Measurements from ENCODE around the gene HSPB6.

Gene HSPB6

DNA sequence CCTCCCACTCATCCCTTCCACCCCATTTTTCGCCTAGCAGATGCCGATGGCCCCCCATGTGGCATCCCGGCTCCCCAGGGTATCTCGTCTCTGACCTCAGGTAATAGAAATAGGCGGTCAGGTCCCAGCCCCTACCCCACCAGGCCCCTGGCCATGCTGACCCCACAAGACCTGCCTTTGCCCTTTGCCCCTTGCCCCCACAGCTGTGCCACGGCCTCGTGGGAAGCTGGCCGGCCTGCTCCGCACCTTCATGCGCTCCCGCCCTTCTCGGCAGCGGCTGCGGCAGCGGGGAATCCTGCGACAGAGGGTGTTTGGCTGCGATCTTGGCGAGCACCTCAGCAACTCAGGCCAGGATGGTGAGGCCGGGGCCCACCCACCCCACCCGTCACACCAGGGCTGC is 23.9 kb upstream of the HSPB6 start:
- no peak overlapping the region for H3K4me3 ChIP-seq (ENCODE audit: insufficient read depth, low read length, poor library complexity, severe bottlenecking)
- no peaks in the 10 kb centered on the region for H3K9me3 ChIP-seq (ENCODE audit: insufficient read depth, low read length)
- H3K9ac ChIP-seq (ENCODE audit: low read length), result no peak overlapping the region
- H3F3A ChIP-seq (ENCODE audit: insufficient read depth), result no peaks in the 10 kb centered on the region
- H2AFZ ChIP-seq (ENCODE audit: low read depth, low read length, severe bottlenecking), result no peak overlapping the region
- no peak for TF ChIP-seq EZH2phosphoT487 (conservative IDR thresholded peaks at IDR 0.05; ENCODE audit: low read length)
- no peak overlapping the region for H3K4me2 ChIP-seq (ENCODE audit: low read depth, low read length, poor library complexity, severe bottlenecking)
- no peak overlapping the region for H3K27ac ChIP-seq (ENCODE audit: low read depth, low read length)
- no peaks in the 10 kb centered on the region; the same call in 1 of the 2 replicates for H3K79me2 ChIP-seq (ENCODE audit: insufficient read depth, low read length)
- no peaks in the 10 kb centered on the region for H3K36me3 ChIP-seq (ENCODE audit: low read length)
- no peaks in the 10 kb centered on the region for H3K27me3 ChIP-seq (ENCODE audit: low read length)
- H3K9me2 ChIP-seq (replicated peaks; ENCODE audit: insufficient read depth, low read length), result no peaks in the 10 kb centered on the region
- no peaks in the 10 kb centered on the region for H4K20me1 ChIP-seq (ENCODE audit: low read depth, low read length)

DNA sequence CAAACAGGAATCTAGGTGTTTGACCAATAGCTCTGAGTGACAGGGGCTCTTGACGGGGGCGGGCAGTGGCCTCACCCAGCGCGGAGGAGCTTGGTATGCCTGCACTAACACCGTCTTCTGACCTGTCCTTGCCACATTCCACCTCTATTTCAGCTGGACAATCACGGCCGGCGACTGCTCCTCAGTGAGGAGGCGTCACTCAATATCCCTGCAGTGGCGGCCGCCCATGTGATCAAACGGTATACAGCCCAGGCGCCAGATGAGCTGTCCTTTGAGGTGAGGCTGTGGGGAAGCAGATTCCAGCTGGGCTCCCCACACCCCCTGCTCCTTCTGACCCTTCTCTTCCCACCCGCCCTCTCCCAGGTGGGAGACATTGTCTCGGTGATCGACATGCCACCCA is 23.2 kb upstream of the HSPB6 start:
- no peaks in the 10 kb centered on the region; the same call in 1 of the 2 replicates for H3K79me2 ChIP-seq (ENCODE audit: insufficient read depth, low read length)
- no peak overlapping the region for H3K9ac ChIP-seq (ENCODE audit: low read length)
- no peaks in the 10 kb centered on the region for H3K27me3 ChIP-seq (ENCODE audit: low read length)
- no peak overlapping the region for H2AFZ ChIP-seq (ENCODE audit: low read depth, low read length, severe bottlenecking)
- no peaks in the 10 kb centered on the region for H4K20me1 ChIP-seq (ENCODE audit: low read depth, low read length)
- TF ChIP-seq, protein P1, sequence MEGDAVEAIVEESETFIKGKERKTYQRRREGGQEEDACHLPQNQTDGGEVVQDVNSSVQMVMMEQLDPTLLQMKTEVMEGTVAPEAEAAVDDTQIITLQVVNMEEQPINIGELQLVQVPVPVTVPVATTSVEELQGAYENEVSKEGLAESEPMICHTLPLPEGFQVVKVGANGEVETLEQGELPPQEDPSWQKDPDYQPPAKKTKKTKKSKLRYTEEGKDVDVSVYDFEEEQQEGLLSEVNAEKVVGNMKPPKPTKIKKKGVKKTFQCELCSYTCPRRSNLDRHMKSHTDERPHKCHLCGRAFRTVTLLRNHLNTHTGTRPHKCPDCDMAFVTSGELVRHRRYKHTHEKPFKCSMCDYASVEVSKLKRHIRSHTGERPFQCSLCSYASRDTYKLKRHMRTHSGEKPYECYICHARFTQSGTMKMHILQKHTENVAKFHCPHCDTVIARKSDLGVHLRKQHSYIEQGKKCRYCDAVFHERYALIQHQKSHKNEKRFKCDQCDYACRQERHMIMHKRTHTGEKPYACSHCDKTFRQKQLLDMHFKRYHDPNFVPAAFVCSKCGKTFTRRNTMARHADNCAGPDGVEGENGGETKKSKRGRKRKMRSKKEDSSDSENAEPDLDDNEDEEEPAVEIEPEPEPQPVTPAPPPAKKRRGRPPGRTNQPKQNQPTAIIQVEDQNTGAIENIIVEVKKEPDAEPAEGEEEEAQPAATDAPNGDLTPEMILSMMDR (IDR thresholded peaks at IDR 0.05; ENCODE audit: insufficient read depth, low read length, poor library complexity, severe bottlenecking), result no peak
- TF ChIP-seq EZH2phosphoT487 (conservative IDR thresholded peaks at IDR 0.05; ENCODE audit: low read length), result no peak
- no peak overlapping the region for H3K4me2 ChIP-seq (ENCODE audit: low read depth, low read length, poor library complexity, severe bottlenecking)
- H3K9me3 ChIP-seq (ENCODE audit: insufficient read depth, low read length), result no peaks in the 10 kb centered on the region
- H3K9me2 ChIP-seq (replicated peaks; ENCODE audit: insufficient read depth, low read length), result no peaks in the 10 kb centered on the region
- H3K4me3 ChIP-seq (ENCODE audit: insufficient read depth, low read length, poor library complexity, severe bottlenecking), result no peak overlapping the region
- no peaks in the 10 kb centered on the region for H3F3A ChIP-seq (ENCODE audit: insufficient read depth)
- H3K36me3 ChIP-seq (ENCODE audit: low read length), result no peaks in the 10 kb centered on the region
- no peak overlapping the region for H3K27ac ChIP-seq (ENCODE audit: low read depth, low read length)

DNA sequence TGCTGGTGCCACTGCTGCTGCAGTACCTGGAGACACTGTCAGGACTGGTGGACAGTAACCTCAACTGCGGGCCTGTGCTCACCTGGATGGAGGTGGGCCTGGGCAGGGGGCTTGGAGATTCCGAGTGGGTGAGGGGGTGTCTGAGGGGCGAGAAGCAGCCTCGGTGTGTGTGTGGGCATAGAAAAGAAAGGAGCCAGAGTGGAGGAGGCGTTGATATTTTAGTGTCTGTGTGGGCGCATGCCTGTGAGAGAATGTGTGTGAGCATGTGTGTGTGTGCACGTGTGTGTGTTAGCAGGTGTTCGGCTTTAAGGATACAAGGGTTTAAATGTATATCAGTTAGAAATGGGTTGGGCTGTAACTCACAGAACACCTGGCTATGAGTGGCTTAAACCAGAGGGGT is 22.2 kb upstream of the HSPB6 start:
- Histone ChIP-seq H3K27me3 (ENCODE audit: low read length) (no peaks in the 10 kb centered on the region), H3K4me3 (ENCODE audit: insufficient read depth, low read length, poor library complexity, severe bottlenecking) (no peak overlapping the region), H2AFZ (ENCODE audit: low read depth, low read length, severe bottlenecking) (no peak overlapping the region), H3K9ac (ENCODE audit: low read length) (no peak overlapping the region), H3K9me2 (replicated peaks; ENCODE audit: insufficient read depth, low read length) (no peaks in the 10 kb centered on the region), H3F3A (ENCODE audit: insufficient read depth) (no peaks in the 10 kb centered on the region; the same call in 1 of the 2 replicates), H3K36me3 (ENCODE audit: low read length) (no peaks in the 10 kb centered on the region), H3K4me2 (ENCODE audit: low read depth, low read length, poor library complexity, severe bottlenecking) (no peak overlapping the region), H3K79me2 (ENCODE audit: insufficient read depth, low read length) (no peaks in the 10 kb centered on the region; the same call in 1 of the 2 replicates), H3K27ac (ENCODE audit: low read depth, low read length) (no peak overlapping the region), H3K9me3 (ENCODE audit: insufficient read depth, low read length) (no peaks in the 10 kb centered on the region), H4K20me1 (ENCODE audit: low read depth, low read length) (no peaks in the 10 kb centered on the region)
- TF ChIP-seq, protein P1 (IDR thresholded peaks at IDR 0.05; ENCODE audit: insufficient read depth, low read length, poor library complexity, severe bottlenecking), result no peak
- no peak for TF ChIP-seq EZH2phosphoT487 (conservative IDR thresholded peaks at IDR 0.05; ENCODE audit: low read length)

DNA sequence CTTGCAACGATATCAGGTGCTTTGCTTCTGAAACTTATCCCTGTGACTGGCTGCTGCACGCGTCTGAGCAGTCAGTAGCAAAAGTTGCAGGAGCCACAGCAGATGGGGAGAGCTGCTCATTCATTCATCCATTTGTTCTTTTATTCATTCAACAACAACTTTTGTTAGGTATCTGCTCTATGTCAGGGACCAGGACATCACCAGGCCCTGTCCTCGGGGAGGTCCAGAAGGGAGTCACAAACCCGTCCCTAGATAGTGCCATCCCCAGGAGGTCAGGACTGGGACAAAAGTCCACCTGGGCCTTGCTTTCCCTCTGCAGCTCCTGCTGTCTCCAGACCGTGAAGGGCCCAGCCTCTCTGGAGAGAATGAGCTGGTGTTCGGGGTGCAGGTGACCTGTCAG is 21.1 kb upstream of the HSPB6 start:
- Histone ChIP-seq H3K79me2 (ENCODE audit: insufficient read depth, low read length) (no peaks in the 10 kb centered on the region; the same call in 1 of the 2 replicates), H3K4me3 (ENCODE audit: insufficient read depth, low read length, poor library complexity, severe bottlenecking) (no peak overlapping the region), H3K27ac (ENCODE audit: low read depth, low read length) (no peak overlapping the region), H3K4me2 (ENCODE audit: low read depth, low read length, poor library complexity, severe bottlenecking) (no peak overlapping the region), H3K9me2 (replicated peaks; ENCODE audit: insufficient read depth, low read length) (no peaks in the 10 kb centered on the region), H3K9ac (ENCODE audit: low read length) (no peak overlapping the region), H3K27me3 (ENCODE audit: low read length) (no peaks in the 10 kb centered on the region), H2AFZ (ENCODE audit: low read depth, low read length, severe bottlenecking) (no peak overlapping the region), H3K9me3 (ENCODE audit: insufficient read depth, low read length) (no peaks in the 10 kb centered on the region), H4K20me1 (ENCODE audit: low read depth, low read length) (no peaks in the 10 kb centered on the region), H3K36me3 (ENCODE audit: low read length) (no peaks in the 10 kb centered on the region), H3F3A (ENCODE audit: insufficient read depth) (peaks cover under 1% of the 10 kb centered on the region; the same call in 1 of the 2 replicates)
- no peak for TF ChIP-seq EZH2phosphoT487 (conservative IDR thresholded peaks at IDR 0.05; ENCODE audit: low read length)
- TF ChIP-seq, protein P1 (IDR thresholded peaks at IDR 0.05; ENCODE audit: insufficient read depth, low read length, poor library complexity, severe bottlenecking), result no peak

Data from SU-DHL-6 (cell line).